ENCODE results near the gene KDM1B.

GRCh38 chr6:18186540-18187250, 31.5 kb downstream of the KDM1B start:
- no peak for TF ChIP-seq CTCF (IDR thresholded peaks at IDR 0.05)
- TF ChIP-seq POLR2AphosphoS5 (IDR thresholded peaks at IDR 0.05), result no peak

Measured in upper lobe of left lung (tissue), 4 donors.